Stimulated activated naive CD4-positive, alpha-beta T cell treated with Interleukin-2 at 50 U/mL for 16 hours (primary cell): ENCODE results near the gene CPNE5.
A peak's percentile ranks its signal among the peaks of the same experiment; 100 is the strongest.

ENCODE experiments used
- DNase-seq: peaks from one replicate; lab custom pipeline; 2025; lab: John Stamatoyannopoulos, UW

CPNE5 gene

DNA sequence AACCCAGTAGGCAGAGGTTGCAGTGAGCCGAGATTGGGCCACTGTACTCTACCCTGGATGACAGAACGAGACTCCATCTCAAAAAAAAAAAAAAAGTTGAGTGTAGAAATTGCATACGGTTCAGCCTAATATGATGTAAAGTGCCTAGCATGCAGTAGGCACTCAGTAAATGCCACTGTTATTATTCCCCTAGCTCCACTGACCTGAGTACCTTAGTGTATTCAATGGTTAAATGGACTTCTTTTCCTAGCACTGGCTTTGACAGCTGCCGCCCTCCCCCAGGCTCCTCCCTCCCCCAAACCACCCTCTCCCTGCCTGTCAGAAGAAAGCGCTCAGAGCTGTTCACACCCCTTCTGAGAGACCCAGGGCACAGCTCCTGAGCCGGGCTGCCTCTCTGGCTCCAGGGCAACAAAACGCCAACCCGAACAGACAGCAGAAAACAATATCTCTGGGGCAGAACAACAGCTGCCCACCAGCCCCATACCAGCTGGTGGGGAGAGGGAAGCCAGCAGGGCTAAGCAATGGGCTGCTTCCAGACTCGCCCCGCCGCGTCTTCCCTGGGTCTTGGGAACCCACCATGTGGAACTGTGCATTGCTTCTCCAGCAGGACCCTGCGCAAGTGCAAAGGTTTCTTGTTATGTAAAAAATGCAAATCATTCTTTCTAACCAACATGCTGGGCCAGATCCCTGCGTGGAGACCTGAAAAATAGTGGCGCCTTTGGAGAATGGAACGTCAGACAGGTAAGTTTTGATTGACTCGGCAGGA lies 4.5 kb downstream of the CPNE5 start:
- no peak for DNase-seq

DNA sequence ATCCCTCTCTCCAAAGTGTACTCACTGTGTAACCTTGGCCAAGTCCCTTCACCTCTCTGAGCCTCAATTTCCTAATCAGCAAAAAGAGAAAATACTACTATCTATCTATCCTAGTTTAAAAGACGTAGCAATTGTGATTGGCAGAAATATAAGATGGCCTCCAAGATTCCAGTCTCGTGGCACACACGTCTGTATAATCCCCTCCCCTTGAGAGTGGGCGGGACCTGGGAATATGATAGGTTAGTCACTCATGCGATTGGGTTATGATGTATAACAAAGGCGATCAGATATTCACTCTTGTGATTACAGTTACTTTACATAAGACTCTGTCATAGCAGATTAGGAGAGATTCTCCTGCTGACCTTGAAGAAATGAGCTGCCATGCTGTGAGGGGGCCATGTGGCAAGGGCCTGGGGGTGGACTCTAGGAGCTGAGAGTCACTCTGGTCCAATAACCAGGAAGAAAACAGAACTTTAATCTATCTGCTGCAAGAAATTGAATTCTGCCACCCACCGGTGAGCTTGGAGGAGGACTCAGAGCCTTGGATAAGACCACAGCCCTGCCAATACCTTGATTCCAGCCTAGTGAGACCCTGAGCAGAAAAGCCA lies 6.0 kb downstream of the CPNE5 start:
- DNase-seq = no peak

DNA sequence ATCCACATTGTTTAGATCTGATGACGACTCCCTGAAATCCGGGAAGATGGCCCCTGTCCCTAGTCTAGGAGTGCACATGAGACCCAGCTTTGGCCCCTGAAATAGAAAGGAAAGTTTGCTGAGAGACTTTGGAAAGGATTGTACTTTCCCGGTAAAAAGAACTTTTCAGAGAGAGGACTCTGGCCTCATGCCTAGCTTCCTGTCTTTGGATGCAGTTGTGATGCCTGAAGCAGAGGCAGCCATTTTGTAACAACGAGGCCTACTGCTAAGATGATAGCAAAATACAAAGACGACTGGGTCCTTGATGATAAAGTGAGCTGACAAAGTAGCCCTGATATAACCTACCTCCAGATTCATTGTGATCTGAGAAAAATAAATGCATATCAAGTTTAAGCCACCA lies 6.9 kb downstream of the CPNE5 start:
- no peak for DNase-seq

DNA sequence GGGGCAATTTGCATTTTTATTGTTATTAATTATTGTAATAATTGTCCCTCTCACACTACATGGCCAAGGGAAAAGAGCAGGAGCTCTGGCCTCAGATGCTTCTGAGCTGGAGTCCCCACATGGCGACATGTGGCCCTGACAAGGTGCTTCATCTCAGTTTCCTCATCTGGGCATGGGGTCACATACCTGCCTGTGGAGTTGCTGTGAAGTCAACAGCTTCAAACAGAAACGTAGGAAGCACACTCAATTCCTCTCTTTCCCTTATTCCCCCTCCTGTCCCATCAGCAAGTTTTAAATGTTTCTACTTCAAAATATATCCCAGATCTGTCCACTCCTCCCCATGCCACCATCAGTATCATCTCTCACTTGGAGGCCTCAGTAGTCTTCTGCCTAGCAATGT lies 8.7 kb downstream of the CPNE5 start:
- DNase-seq = no peak

DNA sequence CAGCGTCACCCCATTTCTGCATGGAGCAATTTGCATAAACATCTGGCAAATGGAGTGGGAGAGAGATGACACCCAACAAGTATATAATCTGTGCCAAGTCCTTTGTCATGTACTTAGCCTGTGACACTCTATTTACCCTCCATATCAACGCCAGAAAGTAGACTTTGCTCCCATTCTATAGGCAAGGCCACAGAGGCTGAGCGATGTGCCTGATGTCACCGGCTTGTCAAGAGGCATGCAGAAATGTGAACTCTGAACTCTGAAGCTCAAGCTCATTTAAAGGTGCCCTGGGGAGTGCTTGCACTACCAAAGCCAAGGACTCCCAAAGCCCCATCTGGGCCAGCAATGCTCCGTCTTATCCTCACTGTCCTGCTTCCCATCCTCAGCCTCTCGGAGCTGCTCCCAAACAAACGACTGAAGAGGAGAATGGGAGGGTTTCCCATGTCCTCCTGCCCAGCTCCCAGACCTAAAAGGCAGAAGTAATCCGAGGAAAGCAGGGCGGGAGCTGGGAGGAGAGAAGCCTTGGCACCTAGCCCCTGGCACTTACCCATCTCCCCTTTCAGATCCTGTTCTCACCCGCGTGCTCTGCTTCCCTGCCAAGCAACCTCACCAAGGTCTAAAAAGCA lies 9.2 kb downstream of the CPNE5 start:
- no peak for DNase-seq

DNA sequence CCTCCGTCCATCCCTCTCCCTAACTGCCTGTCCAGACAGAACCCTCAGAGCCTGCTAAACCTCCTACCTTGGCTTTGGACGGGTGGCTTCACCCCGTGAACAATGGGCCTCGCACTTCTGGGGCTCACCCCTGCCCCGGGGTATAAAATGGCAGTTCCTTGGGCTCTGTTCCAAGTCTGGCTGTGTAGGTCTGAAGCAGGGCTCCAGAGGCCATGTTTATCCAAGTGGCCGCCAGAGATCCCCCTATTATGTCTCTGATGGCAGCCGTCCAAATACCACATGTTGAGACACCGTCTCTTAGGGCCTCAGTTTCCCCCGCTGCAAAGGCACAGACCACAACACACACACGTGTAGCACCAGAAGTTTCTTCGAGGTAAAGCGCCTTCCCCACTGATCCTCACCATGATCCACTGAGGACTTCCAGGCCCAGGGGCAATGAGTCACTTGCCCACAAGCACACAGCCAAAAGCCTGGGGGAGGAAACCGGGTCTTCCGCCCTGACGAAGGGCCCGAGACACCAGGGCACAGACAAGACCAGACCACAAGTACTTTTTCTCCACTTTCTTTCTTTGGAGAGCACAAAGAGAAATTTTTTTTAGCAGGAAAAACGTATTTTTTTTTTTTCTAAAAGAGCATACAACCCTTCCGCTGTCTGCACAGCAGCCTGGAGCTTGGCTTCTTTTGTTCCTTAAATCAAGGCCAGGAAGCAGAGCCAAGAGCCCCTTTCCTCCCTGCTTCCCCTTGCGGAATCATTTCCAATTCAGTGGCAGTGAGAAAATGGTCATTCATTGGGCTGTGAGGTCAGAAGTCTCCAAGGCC lies 11.8 kb downstream of the CPNE5 start:
- peak; percentile 7 for DNase-seq

DNA sequence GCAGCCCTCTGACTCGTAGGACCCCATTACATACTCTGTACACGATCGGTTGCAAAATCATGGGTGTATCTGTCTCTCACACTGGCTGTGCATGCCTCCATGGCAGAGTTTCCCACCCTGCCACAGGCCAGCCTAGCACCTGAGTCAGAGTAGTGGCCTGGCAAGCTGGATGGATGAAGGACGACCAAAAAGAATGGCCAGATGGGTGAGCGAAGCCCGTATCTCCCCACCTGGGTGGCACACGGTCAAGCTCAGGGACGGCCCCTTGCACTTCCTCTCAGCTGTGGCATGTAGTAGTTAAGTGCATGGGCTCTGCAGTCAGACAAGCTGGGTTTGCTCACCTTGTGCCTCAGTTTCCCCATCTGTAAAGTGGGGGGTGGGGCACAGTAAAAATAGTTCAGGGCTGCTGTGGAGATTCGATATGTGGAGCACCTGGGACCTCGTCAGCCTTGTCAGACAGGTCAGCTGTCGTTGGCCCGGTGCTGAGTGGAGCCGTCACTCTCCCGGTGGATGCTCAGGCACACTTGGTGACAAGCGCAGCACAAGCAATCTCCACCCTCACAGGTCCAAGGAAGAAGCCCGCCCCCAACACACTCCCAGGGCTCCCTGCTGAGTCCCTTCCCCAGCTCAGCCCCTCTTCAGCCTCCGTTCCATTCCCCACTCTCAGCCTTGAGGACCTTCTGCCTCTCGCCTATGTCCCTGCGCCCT lies 12.6 kb downstream of the CPNE5 start:
- no peak for DNase-seq

DNA sequence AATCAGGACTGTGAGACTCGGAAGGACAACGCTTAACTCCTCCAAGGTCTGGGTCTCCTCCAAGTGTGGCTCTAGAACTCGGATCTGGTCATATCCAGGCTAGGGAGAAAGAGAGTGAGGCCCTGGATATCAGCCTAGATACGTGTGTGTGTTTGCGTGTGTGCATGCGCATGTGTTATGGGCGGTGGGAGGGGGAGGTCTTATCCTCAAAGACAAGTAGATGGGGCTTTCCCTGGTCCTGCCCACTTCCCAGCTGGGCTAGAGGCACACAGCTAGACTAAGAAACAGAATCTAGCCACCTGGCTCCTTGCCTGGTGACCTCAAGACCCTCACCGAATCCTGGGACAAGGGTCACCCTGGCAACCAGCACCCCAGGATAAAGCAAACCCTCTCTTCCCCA lies 13.2 kb downstream of the CPNE5 start:
- DNase-seq = no peak

DNA sequence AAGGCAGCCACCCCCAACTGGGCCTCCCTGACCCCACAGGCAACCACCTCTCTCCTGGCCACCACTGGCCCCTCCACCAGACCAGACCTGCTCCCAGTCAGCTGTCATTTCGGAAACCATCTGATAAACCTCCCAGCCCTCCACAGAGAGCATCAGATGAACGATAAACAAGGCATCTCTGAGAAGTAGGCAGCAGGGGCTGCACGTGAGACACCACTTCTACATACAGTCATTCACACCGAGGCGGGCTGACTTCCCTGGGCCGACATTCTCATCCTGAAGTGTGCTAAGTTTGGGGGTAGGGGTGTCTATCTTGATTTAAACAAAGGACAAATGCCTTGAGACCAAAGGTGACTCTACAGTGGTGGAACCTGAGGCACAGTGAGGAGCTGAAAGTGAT lies 13.8 kb downstream of the CPNE5 start:
- DNase-seq = no peak

DNA sequence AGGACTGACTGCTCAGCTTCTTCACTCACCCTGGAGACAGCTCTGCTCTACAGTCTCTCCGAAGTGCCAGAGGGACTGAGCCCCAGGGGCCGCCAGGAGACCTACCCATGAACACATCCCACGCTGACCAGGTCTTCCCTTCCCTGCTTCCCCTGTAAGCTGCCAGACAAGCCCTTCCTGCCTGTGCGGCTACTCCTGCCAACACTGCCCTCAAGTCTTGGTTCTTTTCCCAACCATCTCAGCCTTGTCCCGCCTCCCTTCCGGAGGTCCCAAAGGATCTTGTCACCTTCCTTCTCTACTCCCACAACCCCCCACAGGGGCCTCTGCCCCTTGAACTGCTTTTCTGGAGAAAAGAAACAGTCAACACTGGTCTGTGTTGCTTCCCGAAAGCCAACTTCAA lies 15.0 kb downstream of the CPNE5 start:
- no peak for DNase-seq

DNA sequence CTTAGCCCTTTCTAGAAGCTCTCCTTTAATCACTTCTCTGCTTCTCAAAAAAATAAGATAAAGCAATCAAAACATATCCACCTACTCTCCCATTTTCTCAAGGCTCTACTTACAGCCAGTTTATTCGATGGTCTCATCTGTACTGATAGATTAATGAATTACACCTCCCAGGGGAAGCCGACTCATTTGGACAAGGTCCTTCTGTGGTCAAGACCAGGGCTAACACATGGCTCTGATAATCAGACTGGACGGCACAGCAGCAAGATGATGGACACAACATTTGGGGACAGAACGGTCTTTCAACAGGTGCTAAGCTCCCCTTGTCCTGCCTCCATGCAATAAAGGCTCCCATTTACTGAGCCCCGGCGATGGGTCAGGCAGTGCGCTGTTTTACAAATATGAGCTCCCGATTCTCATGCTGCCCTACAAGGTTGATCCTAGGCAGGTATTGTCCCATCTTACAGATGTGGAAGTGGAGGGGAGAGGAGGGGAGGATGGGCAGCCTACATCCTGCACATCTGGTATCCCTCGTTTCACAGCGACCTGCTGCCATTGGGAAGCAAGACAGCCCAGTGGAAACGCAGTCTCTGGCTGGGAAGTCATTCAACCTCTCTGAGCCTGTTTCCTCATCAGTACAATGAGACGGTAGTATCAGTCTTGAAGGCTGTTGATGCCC lies 15.7 kb downstream of the CPNE5 start:
- no peak for DNase-seq

DNA sequence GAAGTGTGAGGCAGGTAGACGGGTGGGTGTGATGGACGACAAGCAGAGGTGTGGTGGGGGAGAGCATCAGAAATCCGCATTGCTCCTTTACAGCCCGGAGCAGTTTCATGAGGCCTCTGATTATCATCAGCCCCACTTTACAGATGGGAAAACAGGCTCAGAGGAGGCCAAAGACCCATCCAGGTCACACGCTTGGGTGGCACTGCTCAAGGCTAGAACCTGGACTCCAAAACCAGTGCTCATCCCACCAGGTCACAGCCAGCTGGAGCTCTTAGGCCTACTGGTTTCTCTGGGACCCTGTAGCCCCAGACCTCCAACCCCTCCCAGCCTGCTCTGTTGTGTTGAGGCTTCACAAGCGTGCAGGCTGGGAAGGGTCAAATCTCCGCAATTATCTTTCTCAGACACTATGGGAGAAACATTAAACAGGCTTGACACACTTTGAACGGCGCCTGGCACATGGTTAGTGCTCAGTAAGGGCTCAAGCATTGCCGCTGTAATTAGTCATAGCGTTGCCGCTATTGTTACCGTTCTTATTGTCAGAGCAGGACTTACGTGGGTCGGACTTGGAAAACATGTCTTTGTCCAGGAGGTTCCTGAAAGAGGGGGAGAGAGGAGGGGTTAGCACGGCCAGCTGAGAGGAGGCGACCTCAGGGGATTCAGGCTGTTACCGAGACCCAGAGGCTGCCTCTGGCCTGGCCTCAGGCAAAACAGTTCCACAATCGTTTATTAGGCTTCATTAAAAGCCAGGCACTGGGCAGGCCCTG lies 16.6 kb downstream of the CPNE5 start:
- DNase-seq = no peak

DNA sequence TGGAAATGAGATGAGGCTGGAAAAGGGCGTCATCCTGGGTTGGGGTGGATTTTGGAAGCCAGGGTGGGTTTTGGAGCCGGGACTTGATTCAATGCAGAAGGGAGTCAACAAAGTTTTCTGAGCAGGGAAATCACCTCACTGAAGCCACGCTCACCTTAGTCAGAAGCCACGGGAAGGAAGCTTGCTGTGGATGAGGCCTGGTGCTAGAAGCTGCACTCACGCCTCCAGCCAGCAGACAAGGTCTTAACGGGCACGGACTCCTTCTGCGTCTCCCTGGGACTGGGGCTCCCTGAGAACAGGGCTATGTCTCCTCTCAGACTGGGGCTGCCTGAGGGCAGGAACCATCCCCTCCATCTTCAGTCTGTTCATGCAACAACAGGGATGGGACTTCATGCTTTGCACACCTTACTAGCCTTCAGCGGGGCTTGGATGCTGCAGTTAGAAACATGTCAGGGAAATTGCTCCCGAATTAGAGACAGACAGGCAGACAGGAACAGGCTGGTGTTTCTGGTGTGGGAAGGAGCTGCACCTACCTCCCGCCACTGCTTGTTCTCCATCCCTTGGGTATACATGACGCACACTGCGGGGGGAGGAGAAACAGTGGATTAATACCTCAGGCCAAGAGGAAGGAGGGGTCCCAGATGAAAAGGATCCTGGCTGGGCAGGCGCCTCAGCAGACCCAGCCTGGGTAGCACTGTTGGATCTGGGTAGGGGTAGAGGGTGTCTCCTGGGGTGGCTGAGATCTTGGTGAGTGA lies 17.5 kb downstream of the CPNE5 start:
- no peak for DNase-seq

DNA sequence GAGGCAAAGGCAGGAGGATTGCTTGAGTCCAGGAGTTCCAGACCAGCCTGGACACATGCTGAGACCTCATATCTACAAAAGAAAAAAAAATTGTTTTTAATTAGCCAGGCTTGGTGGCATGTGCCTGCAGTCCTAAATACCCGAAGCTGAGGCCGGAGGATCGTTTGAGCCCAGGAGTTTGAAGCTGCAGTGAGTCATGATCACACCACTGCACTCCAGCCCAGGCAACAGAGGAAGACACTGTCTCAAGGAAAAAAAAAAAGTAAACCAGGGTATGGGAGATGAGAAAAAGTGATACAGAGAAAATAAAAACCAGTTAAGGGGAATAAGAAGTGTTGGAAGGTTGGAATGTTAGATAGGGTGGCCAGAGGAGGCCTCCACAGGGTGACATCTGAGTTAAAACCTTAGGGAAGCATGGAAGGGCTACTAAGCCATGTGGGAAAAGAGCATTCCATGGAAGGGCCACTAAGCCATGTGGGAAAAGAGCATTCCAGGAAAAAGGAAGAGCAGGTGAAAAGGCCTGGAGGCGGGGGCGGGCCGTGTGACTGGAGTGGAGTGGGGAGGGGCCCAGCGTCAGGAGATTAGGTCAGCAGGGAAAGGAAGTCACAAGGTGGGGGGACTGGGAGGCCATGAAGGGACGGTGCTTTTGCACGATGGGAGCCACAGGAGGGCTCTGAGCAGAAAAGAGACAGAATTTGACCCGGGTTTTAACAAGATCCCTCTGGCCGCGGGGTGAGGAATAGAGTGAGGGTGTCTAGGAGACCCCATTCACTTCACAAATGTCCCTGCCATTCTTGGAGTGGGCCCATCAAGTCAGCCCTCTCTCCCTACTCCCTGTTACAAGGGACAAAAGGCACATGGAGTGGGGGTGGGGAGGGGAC lies 18.3 kb downstream of the CPNE5 start:
- no peak for DNase-seq

DNA sequence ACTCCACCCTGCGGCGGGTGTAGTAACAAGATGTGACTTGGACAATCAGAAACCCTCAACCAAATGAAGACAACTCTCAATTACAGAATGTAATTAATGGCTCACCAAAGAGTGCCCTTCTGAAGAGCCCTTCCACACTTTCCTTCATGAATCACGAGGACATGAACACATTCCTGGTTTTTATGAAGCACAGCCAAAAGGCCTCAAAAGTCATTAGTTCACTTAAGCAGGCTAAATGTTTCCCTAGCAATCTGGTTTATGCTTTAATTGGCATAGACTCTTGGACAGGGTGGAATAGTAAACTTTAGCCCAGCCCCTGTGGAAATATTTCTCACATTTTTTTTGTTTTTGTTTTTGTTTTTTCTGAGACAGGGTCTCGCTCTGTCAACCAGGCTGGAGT lies 20.5 kb downstream of the CPNE5 start:
- no peak for DNase-seq

DNA sequence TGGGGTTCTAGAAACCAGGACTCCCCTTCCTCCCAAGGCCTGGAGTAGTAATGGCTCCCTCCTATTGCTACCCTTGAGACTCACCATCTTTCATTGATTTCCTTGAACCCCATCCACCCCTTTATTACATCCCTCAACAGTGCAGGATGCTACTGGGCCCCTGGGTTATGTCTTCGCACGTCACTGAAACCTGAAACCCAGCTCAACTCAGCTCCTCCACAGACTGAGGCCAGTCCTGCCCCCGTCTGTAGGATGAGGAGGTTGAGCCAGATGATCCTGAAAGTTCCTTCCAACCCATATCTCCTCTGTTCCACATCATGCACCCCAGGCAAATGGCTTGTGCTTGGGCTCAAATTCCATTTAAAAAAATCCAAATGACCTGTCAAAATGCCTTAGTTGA lies 21.4 kb downstream of the CPNE5 start:
- DNase-seq = no peak

DNA sequence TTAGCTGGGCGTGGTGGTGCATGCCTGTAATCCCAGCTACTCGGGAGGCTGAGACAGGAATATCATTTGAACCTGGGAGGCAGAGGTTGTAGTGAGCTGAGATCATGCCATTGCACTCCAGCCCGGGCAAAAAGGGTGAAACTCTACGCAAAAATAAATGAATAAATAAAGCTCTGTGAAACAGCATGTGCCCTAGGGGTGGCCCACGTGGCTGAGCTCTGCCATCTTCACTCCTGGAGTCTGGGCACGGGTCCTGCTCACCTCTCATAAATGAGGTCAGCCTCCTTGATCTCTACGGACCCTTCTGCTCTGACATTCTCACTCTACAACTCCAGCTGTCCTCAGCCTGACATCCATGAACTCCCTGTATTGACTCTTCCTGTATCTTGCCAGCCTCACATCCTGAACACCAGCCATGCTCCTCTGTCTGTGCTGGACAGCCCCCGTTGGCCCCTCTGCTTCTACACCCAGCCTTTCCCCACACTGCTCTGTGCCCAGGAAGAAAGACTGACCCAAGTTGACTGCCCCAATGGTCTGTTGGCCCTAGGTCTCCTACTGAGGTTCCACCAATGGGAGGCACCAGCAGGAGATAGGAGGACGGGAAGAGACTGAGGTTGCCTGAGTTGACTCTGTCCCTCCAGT lies 21.9 kb downstream of the CPNE5 start:
- DNase-seq = no peak

DNA sequence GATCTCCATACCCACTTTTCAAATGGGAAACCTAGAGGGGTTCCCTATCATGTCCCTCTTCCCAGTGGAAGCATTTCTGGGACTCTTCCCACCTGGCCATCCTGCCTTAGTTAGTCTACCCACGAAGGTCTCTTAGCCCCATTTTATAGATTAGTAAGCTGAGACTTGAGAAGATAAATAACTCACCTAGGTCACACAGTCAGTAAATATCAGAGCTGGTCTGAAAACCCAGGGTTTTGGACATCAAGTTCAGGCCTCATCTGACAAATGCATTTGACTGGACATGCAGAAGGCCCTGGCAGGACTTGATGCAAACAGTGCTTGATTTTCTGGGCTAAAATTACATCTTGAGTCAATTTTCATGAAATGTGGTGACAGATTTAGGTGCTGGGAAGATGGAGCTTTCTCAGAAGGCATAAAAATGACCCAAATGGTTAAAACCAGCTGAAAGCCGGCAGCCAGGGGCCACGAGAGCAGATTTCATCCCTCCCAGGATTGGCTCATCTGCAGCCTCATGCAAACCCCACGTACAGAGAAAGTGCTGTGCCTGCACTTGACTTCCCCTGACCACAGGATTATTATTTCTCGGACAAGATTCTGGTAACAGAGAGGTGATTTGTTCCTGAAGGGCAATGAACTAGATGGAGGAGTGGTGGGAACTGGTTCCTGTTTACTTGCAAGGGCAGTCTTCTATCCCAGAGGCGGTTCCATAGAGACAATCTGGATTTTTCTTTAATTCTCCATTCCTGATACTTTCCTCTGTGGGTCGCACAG lies 23.1 kb downstream of the CPNE5 start:
- DNase-seq = no peak
